Midbrain (tissue), 1 donor: ENCODE results near the gene HBP1.
"Not testable (repeated sequence)": the region's sequence is repeated elsewhere in the genome, so short reads cannot be mapped to it uniquely, and the experiment has no call there.

Experiments used
- DNase-seq: peaks from one replicate; lab custom pipeline; 2025; lab: John Stamatoyannopoulos, UW

The HBP1 gene

GRCh38 chr7:107155726-107156125 lies 13.1 kb upstream of the HBP1 start:
- DNase-seq = not testable (repeated sequence)

GRCh38 chr7:107157091-107157490 lies 11.7 kb upstream of the HBP1 start:
- no peak for DNase-seq

GRCh38 chr7:107158028-107158427 lies 10.8 kb upstream of the HBP1 start:
- DNase-seq = no peak

- no peak for DNase-seq
Observed at GRCh38 chr7:107160389-107160788, 8.4 kb upstream of the HBP1 start.

- DNase-seq = no peak
Observed at GRCh38 chr7:107161415-107161814, 7.4 kb upstream of the HBP1 start.

GRCh38 chr7:107162475-107162874 lies 6.3 kb upstream of the HBP1 start:
- DNase-seq = no peak

- DNase-seq = no peak
Observed at GRCh38 chr7:107164092-107164491, 4.7 kb upstream of the HBP1 start.

- DNase-seq = no peak
Observed at GRCh38 chr7:107165341-107165740, 3.5 kb upstream of the HBP1 start.

GRCh38 chr7:107166736-107167426 lies 1.9 kb upstream of the HBP1 start:
- no peak for DNase-seq

GRCh38 chr7:107167483-107168232 lies 1.1 kb upstream of the HBP1 start:
- DNase-seq = peak; percentile 86

GRCh38 chr7:107169120-107170050 lies 582 bp downstream of the HBP1 start:
- peak; percentile 99 for DNase-seq

GRCh38 chr7:107170051-107170915 lies 1.5 kb downstream of the HBP1 start:
- no peak for DNase-seq

GRCh38 chr7:107171496-107171895 lies 2.7 kb downstream of the HBP1 start:
- DNase-seq = no peak

GRCh38 chr7:107172276-107173032 lies 3.7 kb downstream of the HBP1 start:
- DNase-seq = no peak

GRCh38 chr7:107173191-107173590 lies 4.4 kb downstream of the HBP1 start:
- no peak for DNase-seq

GRCh38 chr7:107173691-107174406 lies 5.0 kb downstream of the HBP1 start:
- peak; percentile 43 for DNase-seq

GRCh38 chr7:107179326-107180164 lies 10.7 kb downstream of the HBP1 start:
- no peak for DNase-seq

- DNase-seq = no peak
Observed at GRCh38 chr7:107180378-107180777, 11.6 kb downstream of the HBP1 start.

GRCh38 chr7:107181172-107181571 lies 12.4 kb downstream of the HBP1 start:
- no peak for DNase-seq
